Left renal cortex interstitium (tissue), 4 donors: Measurements from ENCODE around the gene PDE6D. TPM values are rescaled to one million over a fixed set of nuclear protein-coding genes. Genes with fewer than 3 reads are reported as not detected.
A peak's percentile ranks its signal among the peaks of the same experiment; 100 is the strongest.

Source experiments
- DNase-seq, 4 donors: peaks; one replicate each; pipeline ENCODE4 v3.0.0-alpha.2; 2013; ENCODE audit warnings: low read depth in 4 of 4, low spot score in 2 of 4, missing footprints in 1 of 4
- polyA plus RNA-seq, 4 donors: library from polyadenylated mRNA; unstranded; fragments of 120-200 nt; gene quantifications; one replicate each; pipeline ENCODE4 v1.2.1, GENCODE V29; 2013; ENCODE audit not compliant: insufficient read length in 4 of 4

PDE6D gene
- polyA plus RNA-seq, 4 donors, result 26.0 to 27.8 (median 27.6) TPM

- DNase-seq, result no peak
Measured at GRCh38 chr2:231708773-231709635, 72.1 kb downstream of the PDE6D start.

DNA sequence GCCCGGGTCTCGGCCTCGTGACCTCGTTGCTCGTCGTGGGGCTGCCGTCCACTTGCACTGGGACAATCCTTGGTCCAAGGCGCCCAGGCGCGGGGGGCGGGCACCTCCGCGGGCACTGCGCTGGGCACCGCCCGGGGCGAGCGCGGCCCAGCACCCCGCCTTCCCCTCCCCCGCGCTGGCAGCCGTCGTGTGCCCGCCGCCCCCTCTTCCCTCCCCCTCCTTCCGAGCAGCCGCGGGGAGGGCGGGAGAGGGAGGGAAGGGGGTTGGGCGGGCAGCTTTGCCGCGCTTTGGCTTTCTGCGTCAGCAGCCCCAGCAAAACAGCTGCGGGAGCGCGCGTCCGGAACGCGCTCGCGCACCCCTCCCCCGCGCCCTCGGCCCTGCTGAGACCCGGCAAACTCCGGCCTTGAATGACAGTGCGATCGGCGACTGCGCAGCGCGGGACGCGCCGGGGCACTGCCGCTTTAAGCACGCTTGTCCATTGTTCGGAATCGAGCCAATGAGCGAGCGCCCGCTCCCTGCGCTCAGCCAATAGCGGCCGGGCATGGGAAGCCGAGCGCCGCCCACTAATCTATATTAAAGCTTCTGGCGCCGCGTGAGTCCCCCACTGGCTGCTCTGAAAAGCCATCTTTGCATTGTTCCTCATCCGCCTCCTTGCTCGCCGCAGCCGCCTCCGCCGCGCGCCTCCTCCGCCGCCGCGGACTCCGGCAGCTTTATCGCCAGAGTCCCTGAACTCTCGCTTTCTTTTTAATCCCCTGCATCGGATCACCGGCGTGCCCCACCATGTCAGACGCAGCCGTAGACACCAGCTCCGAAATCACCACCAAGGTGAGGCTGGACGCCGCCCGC is 72.9 kb downstream of the PDE6D start, which contains the start of gene PTMA:
TSS of gene PTMA (plus strand) at position 599 of the 846 bp plus-strand sequence. CDS start at position 781, 182 bp downstream.
- DNase-seq, result peak; percentile 96 to 99 (median 98)

- DNase-seq, result no peak
Measured at GRCh38 chr2:231707625-231707926, 73.5 kb downstream of the PDE6D start.

GRCh38 chr2:231706731-231707624 is 74.1 kb downstream of the PDE6D start:
- DNase-seq, result peak; percentile 97 to 98 (median 98)

DNA sequence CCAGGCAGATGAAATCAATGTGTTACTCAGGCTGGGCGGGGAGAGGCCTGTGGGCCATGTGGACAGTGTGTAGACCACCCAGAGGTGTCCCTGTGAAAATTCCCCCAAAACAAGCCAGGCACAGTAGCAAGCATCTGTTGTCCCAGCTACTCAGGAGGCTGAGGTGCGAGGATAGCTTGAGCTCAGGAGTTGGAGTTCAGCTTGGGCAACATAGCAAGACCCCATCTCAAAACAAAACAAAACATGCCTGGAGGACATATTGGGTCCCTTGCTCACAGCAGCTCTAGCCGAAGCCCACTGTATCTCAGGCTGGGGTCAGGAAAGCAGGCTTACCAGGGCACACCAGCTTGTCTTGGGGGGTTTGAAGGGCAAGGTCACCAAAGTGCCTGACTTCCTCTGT is 77.1 kb downstream of the PDE6D start:
- DNase-seq, result no peak

DNA sequence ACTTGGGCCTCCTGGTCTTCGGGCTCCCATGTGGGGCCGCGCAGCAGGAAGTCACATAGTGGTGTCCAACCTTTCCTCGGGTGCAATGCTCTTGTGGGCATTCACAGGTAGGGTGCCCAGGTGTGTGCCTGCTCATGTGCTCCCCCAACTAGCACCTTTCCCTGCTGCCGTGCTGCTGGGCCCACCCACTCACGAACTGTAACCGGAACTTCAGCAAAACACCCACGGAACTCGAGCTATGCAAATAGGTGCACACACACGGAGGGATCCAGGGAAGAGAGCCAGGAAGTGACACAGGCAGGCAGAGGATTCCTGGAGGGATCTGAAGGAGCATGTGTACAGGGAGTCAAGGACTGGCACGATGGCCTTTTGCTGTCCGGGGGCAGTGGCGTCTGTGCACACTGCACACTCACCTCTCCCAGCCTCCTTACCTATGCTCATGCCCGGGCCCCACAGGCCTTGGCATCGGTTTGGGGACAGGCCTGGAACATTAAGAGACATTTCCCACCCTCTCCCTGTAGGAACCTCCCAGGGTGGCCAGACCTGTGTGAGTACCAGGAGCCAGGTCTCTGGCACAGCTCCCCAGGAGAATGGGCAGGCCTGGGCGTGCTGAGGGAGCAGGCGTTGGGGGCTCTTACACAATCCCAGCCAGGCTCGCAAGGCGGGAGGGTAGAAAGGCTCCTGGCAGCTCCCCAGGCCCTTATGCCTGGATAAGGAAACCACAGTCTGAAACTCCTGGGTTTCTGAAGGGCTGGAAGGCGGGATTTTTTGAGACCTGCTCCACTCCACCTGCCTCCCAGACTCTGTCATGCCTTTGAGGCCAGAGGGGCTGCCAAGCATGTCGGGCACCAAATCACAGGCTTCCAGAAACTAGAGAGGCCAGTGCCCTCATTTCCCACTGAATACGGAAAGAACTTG is 79.4 kb downstream of the PDE6D start:
- no peak for DNase-seq

- no peak for DNase-seq
Measured at GRCh38 chr2:231699006-231699405, 82.1 kb downstream of the PDE6D start.

- no peak for DNase-seq
Measured at GRCh38 chr2:231696004-231696367, 85.1 kb downstream of the PDE6D start.

DNA sequence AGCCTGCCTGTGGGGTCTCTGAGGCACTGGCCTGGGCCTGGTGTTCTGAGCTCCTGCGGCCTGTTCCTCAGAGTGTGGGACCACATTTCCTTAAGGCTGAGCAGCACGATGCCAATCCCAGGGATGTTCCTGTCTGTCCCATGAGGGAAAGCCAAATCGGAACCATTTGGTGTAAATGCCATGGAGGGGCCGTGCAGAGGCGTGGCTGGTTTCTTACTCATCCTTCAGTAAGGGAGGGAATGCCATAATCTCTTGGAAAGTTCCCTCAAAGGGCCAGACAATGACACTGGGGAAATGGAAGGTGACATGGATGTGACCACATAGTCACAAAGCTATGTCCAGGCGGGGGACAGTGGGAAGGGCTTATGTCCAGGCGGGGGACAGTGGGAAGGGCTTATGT is 87.1 kb downstream of the PDE6D start:
- DNase-seq, result no peak

- DNase-seq, result no peak
Measured at GRCh38 chr2:231692847-231693246, 88.2 kb downstream of the PDE6D start.

GRCh38 chr2:231691251-231691772 is 89.8 kb downstream of the PDE6D start:
- no peak for DNase-seq

DNA sequence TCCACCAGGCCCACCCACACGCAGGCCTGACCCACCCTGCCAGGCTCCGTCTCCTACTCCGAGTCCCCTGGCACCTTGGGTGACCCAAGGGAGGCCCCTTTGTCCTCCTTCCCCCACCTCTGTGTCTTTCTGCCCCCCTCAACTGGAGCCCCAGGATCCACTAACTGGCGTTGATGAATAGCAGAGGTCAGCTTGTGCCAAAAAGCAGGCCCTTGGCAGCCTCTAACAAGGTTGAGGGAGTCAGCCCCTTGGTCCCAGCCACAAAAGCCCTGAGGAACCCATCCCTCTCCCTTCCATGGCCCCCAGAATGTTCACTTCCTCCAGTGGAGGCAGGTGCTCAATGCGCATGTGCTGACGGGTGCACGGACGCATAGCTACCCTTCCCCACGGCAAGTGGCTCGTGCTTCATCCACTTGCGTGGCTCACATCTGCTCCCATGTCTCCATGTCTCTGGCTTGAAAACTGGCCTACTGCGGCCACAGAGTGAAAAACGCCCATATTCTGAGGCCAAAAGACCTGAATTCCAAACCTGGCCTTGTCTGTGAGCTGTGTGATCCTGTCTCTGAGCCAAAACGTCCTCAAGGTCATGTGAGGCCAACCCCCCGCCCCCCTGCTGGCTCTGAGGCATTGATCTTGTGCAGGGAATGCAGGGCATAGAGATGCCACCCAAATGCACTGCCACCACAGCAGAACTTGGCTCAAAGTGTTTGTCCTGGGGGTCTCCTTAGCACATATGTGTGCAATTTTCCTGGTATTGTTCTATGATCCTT is 91.8 kb downstream of the PDE6D start:
- no peak for DNase-seq

DNA sequence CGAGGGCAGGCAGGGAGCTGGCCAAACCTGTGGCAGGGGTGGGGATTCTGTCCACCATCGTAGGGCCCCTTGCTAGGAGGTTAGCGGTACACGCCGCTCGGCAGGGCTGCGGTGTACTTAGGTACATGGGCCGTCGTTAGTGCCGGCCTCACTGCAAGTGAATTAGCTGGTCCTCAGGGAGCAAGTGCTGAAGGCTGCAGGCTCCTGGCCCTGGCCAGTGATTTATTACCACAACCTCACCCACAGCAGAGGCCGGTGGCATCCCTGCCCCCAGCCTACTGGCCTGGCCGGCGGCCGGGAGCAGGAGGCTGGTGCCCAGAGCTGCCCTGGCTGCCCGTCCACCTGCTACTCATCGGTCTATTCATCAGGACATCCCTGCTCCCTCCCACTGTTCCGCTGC is 92.4 kb downstream of the PDE6D start:
- DNase-seq, result no peak

- DNase-seq, result no peak
Measured at GRCh38 chr2:231687961-231688360, 93.1 kb downstream of the PDE6D start.

DNA sequence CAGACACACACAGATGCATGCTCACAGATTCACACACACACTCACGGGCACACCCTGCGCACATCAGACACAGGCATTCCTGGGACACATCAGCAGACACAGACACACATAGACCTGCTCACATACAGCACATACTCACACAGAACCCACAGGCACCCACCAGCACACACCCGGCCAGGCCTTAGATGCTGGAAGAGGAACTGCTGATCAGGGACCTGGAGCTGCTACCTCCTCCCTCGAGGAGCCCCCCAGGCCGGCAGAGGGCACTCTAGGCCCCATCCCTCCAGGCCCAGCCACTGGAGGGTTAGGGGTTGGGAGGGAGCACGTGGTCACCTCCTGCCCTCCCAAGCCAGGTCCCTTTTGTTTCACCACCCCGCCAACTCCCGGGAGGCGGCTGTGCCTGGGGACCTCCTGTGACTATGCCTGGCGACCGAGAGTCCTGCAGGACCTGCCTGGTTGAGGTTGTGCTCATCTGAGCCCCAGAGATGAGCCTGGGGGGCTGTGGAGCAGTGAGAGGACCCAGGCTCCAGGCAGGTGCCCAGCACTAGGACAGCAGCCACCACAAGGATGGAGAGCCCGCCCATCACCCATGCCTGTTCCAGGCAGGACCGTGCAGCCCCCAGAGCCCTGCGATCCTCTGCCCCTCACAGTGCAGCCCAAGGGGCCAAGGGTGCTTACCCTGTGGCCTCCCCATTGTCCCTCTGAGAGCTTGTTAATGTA is 93.8 kb downstream of the PDE6D start:
- no peak for DNase-seq

DNA sequence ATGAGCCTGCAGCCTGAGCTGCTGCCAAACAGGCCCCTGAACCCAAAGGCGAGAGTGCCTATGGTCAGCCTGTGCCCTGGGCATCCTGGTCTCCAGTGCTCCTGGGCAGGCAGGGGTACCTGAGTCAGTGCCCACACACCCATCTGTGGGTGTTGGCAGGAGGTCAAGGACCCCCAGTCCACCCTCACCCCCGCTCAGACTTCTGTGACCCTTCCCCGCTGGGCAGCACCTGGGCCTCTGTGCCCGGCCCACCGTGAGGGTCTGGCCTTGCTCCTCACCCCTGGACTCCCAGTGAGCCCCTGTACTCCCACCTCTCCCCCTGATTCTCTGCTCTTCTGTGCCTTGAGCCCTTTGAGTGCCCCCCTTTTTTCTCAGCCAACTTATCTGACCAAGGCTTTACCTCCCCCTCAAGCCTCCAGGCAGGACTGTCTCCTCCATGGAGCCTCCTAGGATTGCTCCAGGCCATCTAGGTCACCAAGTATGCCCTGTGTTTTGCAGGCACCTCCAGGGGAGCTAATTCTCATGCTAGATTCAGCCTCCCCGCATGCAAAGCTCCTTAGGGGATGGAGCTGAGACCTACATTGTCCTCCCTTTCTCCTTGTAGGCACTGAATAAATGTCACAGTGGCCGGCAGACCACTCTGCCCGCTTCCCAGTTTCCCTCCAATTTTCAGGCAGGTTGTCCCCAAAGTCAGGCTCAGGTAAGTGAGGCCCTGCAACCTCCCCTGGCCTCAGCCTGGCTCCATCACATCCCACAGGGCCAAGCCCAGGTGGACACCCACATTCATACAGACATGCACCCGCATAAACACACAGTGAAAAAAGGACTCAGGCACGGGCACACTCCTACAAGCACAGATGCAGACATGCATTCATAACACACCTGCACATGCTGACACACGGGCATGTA is 94.6 kb downstream of the PDE6D start:
- no peak for DNase-seq
